Ovary (tissue), 9 donors: Measurements from ENCODE around the gene MRPL27. TPM values are rescaled to one million over a fixed set of nuclear protein-coding genes. Genes with fewer than 3 reads are reported as not detected.

Experiments
- DNase-seq, 5 donors: peaks; one replicate each; pipeline ENCODE4 v3.0.0-alpha.2; 2019 to 2020
- H3K27ac ChIP-seq, 2 donors: fragments of 200-600 bp; one replicate each; pipeline versions ENCODE4 v1.5.1 to v1.8.0; 2019 to 2022
- H3K27me3 ChIP-seq: fragments of 200-600 bp; one replicate; pipeline ENCODE4 v1.8.0; 2022
- H3K36me3 ChIP-seq: fragments of 200-600 bp; sonication (generic); one replicate; pipeline ENCODE4 v1.5.1; 2019
- H3K4me1 ChIP-seq: one replicate; pipeline ENCODE4 v1.8.1; 2013; ENCODE audit warnings: mild to moderate bottlenecking, moderate library complexity; ENCODE audit not compliant: insufficient read depth
- H3K4me3 ChIP-seq: fragments of 200-600 bp; sonication (generic); one replicate; pipeline ENCODE4 v1.5.1; 2017
- H3K9me3 ChIP-seq, 2 donors: fragments of 200-600 bp in 1 of 2; sonication (generic) in 1 of 2; one replicate each; pipeline versions ENCODE4 v1.5.1 to v1.8.1; 2013 to 2019; ENCODE audit warnings: mild to moderate bottlenecking in 1 of 2, moderate library complexity in 1 of 2
- CTCF ChIP-seq, 3 donors: fragments of 450-650 bp in 2 of 3; fragments of 200-600 bp in 1 of 3; IDR thresholded peaks; one replicate each; pipeline versions ENCODE4 v1.5.1 to v1.8.0; 2016 to 2022; ENCODE audit warnings: antibody characterized with exemption in 3 of 3, mild to moderate bottlenecking in 1 of 3
- EP300 ChIP-seq: sonication (generic); formaldehyde crosslinking; IDR thresholded peaks from one replicate; pipeline ENCODE4 v1.6.1; 2017; ENCODE audit warnings: antibody characterized with exemption
- POLR2A ChIP-seq: fragments of 450-650 bp; IDR thresholded peaks from one replicate; pipeline ENCODE4 v1.6.1; 2017; ENCODE audit warnings: antibody characterized with exemption, mild to moderate bottlenecking, moderate library complexity
- WGBS, 3 donors: extraction: QIAGEN DNeasy Blood & Tissue Kit in 1 of 3; methylation state at CpG; one replicate each; pipeline versions ENCODE4 v1.1.5 to v1.1.7; 2013 to 2017; 5-methylcytosine and 5-hydroxymethylcytosine counted together
- intact Hi-C, 4 donors: fragments of 100-400 bp; cut with DNase I; formaldehyde crosslinking; loops; one replicate each; pipeline versions ENCODE4 v1.11.0 to v1.15.1; 2022 to 2023
- polyA plus RNA-seq, 2 donors: library from polyadenylated mRNA; stranded (reverse); fragments of 200-250 nt in 1 of 2; fragments of 350-450 nt in 1 of 2; fragmentation: Illumina TruSeq in 1 of 2; extraction: RNeasy Lipid Tissue Mini Kit (QIAGEN cat#74804) in 1 of 2; gene quantifications; one replicate each; pipeline ENCODE4 v1.2.3, GENCODE V29; 2013 to 2014
- total RNA-seq, 7 donors: library from RNA; depleted of rRNA in 2 of 7; stranded (reverse); fragments of >200 nt in 2 of 7; fragmentation: NEBNext Ultra II Directional in 3 of 7; extraction: Animal tissue kit (Norgen Biotek cat#: 25700) in 3 of 7; gene quantifications; one replicate each; pipeline versions ENCODE4 v1.1.0 to v1.2.4, GENCODE V29; 2016 to 2023
- donor health status: DM: no; HTN: no; CAD: no; lungs with moderate emphysema.
- donor health status: DM: no; HTN: no; CAD: no.
- donor health status: Bipolar disorder and iron deficiency.
- donor health status: DM: yes; HTN: yes; CAD: no.
- donor health status: DM: no; HTN: no; CAD: no.
- donor health status: DM: yes; HTN: yes; CAD: no.

MRPL27 gene
- total and polyA plus RNA-seq, 9 donors, result 38.7 to 74.8 (median 48.8) TPM

- 14 to 15% (median 14%) methylated on average over 14 of the region's 14 CpGs for WGBS, 3 donors
- peak overlapping the region in 1 of 2 donors; percentile 80 for H3K27ac ChIP-seq
- H3K36me3 ChIP-seq, result no peaks in the 10 kb centered on the region
- no peaks in the 10 kb centered on the region for H3K27me3 ChIP-seq
- peak overlapping the region; percentile 94 for H3K4me3 ChIP-seq
- DNase-seq, result peak in 1 of 5 donors; percentile 24
- TF ChIP-seq EP300, result no peak
- TF ChIP-seq POLR2A, result no peak
- no peak for TF ChIP-seq CTCF (IDR thresholded peaks at IDR 0.05)
- intact Hi-C loops, result no loop called here
- no peaks in the 10 kb centered on the region for H3K9me3 ChIP-seq
- H3K4me1 ChIP-seq, result peaks cover 7% of the 10 kb centered on the region
Measured at GRCh38 chr17:50372222-50372757, 694 bp downstream of the MRPL27 start.

GRCh38 chr17:50371526-50371925 lies 1.5 kb downstream of the MRPL27 start:
- intact Hi-C loops, result no loop called here
- no peak overlapping the region for H3K27ac ChIP-seq
- H3K27me3 ChIP-seq, result no peaks in the 10 kb centered on the region
- no peaks in the 10 kb centered on the region for H3K36me3 ChIP-seq
- H3K4me1 ChIP-seq, result peaks cover 7% of the 10 kb centered on the region
- DNase-seq, result no peak
- no peak for TF ChIP-seq EP300
- no peak for TF ChIP-seq POLR2A
- no peak for TF ChIP-seq CTCF (IDR thresholded peaks at IDR 0.05)
- H3K4me3 ChIP-seq, result no peak overlapping the region
- no peaks in the 10 kb centered on the region for H3K9me3 ChIP-seq
- WGBS, 3 donors, result 85 to 93% (median 89%) methylated on average over 2 of the region's 2 CpGs

- Histone ChIP-seq H3K4me3 (no peak overlapping the region), H3K4me1 (peaks cover 7% of the 10 kb centered on the region), H3K27me3 (no peaks in the 10 kb centered on the region), H3K36me3 (no peaks in the 10 kb centered on the region), H3K27ac (no peak overlapping the region), H3K9me3 (no peaks in the 10 kb centered on the region)
- intact Hi-C loops, result no loop called here
- 84 to 93% (median 88%) methylated on average over 5 of the region's 5 CpGs for WGBS, 3 donors
- TF ChIP-seq CTCF (IDR thresholded peaks at IDR 0.05), result no peak
- DNase-seq, result peak in 1 of 5 donors; percentile 18
Measured at GRCh38 chr17:50370052-50370451, 2.9 kb downstream of the MRPL27 start.

- Histone ChIP-seq H3K4me1 (peaks cover 4% of the 10 kb centered on the region), H3K4me3 (no peak overlapping the region), H3K36me3 (no peaks in the 10 kb centered on the region), H3K9me3 (no peaks in the 10 kb centered on the region), H3K27ac (no peak overlapping the region), H3K27me3 (no peaks in the 10 kb centered on the region)
- intact Hi-C loops, result no loop called here
- TF ChIP-seq EP300 (no peak), POLR2A (no peak), CTCF (IDR thresholded peaks at IDR 0.05) (no peak)
- DNase-seq, result peak in 1 of 5 donors; percentile 10
- 71 to 92% (median 78%) methylated on average over 1 of the region's 1 CpG for WGBS, 3 donors
Measured at GRCh38 chr17:50367401-50367800, 5.6 kb downstream of the MRPL27 start.
